ENCODE measurements around the gene SETD9.

SETD9 gene

DNA sequence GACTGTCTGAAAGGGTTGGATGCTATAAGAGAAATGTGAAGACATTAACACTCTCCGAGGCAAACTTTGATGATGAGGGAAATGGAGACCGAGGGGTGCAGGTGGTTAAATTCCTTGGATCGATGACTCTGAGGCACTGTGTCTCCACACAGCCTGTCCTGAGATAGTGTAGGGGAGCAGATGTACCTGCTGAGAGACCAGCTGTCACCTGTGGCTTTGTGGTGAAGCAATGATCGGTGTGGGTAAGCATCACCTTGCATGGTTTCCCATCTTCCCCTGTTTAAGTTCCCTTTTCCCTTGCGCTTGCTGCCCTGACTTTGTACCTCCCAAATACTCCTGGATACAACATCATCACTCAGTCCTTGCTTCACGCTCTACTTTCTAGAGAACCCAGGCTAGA lies 52.4 kb downstream of the SETD9 start:
- no peak for TF ChIP-seq CTCF (IDR thresholded peaks at IDR 0.05; ENCODE audit: low read depth, low read length, missing control alignments)
- no peak for DNase-seq (ENCODE audit: extremely low read depth, low read depth)
- no peak overlapping the region for H3K4me3 ChIP-seq (replicated peaks; ENCODE audit: low read depth, low read length)

- DNase-seq (ENCODE audit: extremely low read depth, low read depth): no peak
- no peak overlapping the region for H3K4me3 ChIP-seq (replicated peaks; ENCODE audit: low read depth, low read length)
- TF ChIP-seq CTCF (IDR thresholded peaks at IDR 0.05; ENCODE audit: low read depth, low read length, missing control alignments): no peak
Observed at GRCh38 chr5:56962286-56962685, 52.9 kb downstream of the SETD9 start.

- H3K4me3 ChIP-seq (replicated peaks; ENCODE audit: low read depth, low read length): no peak overlapping the region
- no peak for DNase-seq (ENCODE audit: extremely low read depth, low read depth)
- TF ChIP-seq CTCF (IDR thresholded peaks at IDR 0.05; ENCODE audit: low read depth, low read length, missing control alignments): no peak
Observed at GRCh38 chr5:56963246-56963645, 53.9 kb downstream of the SETD9 start.

GRCh38 chr5:56964173-56964572 lies 54.8 kb downstream of the SETD9 start:
- no peak for TF ChIP-seq CTCF (IDR thresholded peaks at IDR 0.05; ENCODE audit: low read depth, low read length, missing control alignments)
- H3K4me3 ChIP-seq (replicated peaks; ENCODE audit: low read depth, low read length): no peak overlapping the region
- no peak for DNase-seq (ENCODE audit: extremely low read depth, low read depth)
